GM08714 (cell line): ENCODE measurements around the gene TMPRSS5.

Experiments used
- H3K4me3 ChIP-seq: fragments of 200-500 bp; sonication (Bioruptor generic); 2 replicates; pipeline ENCODE4 v1.5.1; 2014; ENCODE audit warnings: mild to moderate bottlenecking, low read length, inconsistent platforms
- ZNF274 ChIP-seq: IDR thresholded peaks from 2 replicates; pipeline ENCODE4 v1.6.1; 2012; ENCODE audit warnings: mild to moderate bottlenecking, low read depth, low read length

TMPRSS5 gene

GRCh38 chr11:113638376-113638775, 67.7 kb downstream of the TMPRSS5 start:
- H3K4me3 ChIP-seq = no peak overlapping the region
- no peak for TF ChIP-seq ZNF274

- no peak overlapping the region for H3K4me3 ChIP-seq
- no peak for TF ChIP-seq ZNF274
These were observed 68.5 kb downstream of the TMPRSS5 start for GRCh38 chr11:113637636-113638035.
